Measurements from ENCODE around the gene NPDC1.
A peak's percentile ranks its signal among the peaks of the same experiment; 100 is the strongest.
"Not testable (repeated sequence)": the region's sequence is repeated elsewhere in the genome, so short reads cannot be mapped to it uniquely, and the experiment has no call there.

Gene NPDC1

GRCh38 chr9:137074657-137075274 is 28.8 kb upstream of the NPDC1 start:
- DNase-seq = no peak

- DNase-seq = no peak
These were observed 28.0 kb upstream of the NPDC1 start for GRCh38 chr9:137073992-137074399.

GRCh38 chr9:137071282-137071681 is 25.3 kb upstream of the NPDC1 start:
- DNase-seq = no peak

- DNase-seq = no peak
These were observed 24.9 kb upstream of the NPDC1 start for GRCh38 chr9:137070906-137071275.

- peak; percentile 88 for DNase-seq
These were observed 24.4 kb upstream of the NPDC1 start, which contains the start of gene SAPCD2 for GRCh38 chr9:137070201-137070905. Gene SAPCD2, minus strand, starts transcription at chr9:137070557. Its CDS starts 97 bp downstream, at chr9:137070460.

GRCh38 chr9:137069508-137070091 is 23.6 kb upstream of the NPDC1 start:
- DNase-seq = no peak

GRCh38 chr9:137068539-137069507 is 22.8 kb upstream of the NPDC1 start:
- DNase-seq = no peak

- DNase-seq = peak; percentile 92
These were observed 22.0 kb upstream of the NPDC1 start for GRCh38 chr9:137067860-137068538.

GRCh38 chr9:137066096-137066861 is 20.3 kb upstream of the NPDC1 start:
- no peak for DNase-seq

- no peak for DNase-seq
These were observed 19.5 kb upstream of the NPDC1 start for GRCh38 chr9:137065336-137065967.

- no peak for DNase-seq
These were observed 18.8 kb upstream of the NPDC1 start for GRCh38 chr9:137064880-137065164.

- peak; percentile 58 for DNase-seq
These were observed 18.3 kb upstream of the NPDC1 start for GRCh38 chr9:137064027-137064879.

- DNase-seq = no peak
These were observed 17.5 kb upstream of the NPDC1 start for GRCh38 chr9:137063311-137064026.

GRCh38 chr9:137062798-137063197 is 16.8 kb upstream of the NPDC1 start:
- not testable (repeated sequence) for DNase-seq

- DNase-seq = no peak
These were observed 16.4 kb upstream of the NPDC1 start for GRCh38 chr9:137062384-137062783.

- no peak for DNase-seq
These were observed 12.7 kb upstream of the NPDC1 start for GRCh38 chr9:137058521-137059234.

- no peak for DNase-seq
These were observed 11.6 kb upstream of the NPDC1 start for GRCh38 chr9:137057545-137057944.

- no peak for DNase-seq
These were observed 10.9 kb upstream of the NPDC1 start for GRCh38 chr9:137056739-137057415.

Data from CD4-positive, alpha-beta T cell treated with Interleukin-21 for 1 hour (primary cell).